Gastroesophageal sphincter (tissue), 4 donors: ENCODE measurements around the gene CTNND2. TPM values are rescaled to one million over a fixed set of nuclear protein-coding genes. Genes with fewer than 3 reads are reported as not detected.

Experiments
- ATAC-seq: fragments of 150-250 bp; one replicate; pipeline ENCODE4 v1.9.1; 2016; ENCODE audit warnings: mild to moderate bottlenecking, moderate library complexity
- H3K27ac ChIP-seq, 4 donors: fragments of 200-600 bp; sonication (generic) in 3 of 4; 1 replicate in 3 of 4; 2 replicates in 1 of 4; pipeline ENCODE4 v1.5.1; 2016 to 2019
- H3K27me3 ChIP-seq: fragments of 200-600 bp; sonication (generic); one replicate; pipeline ENCODE4 v1.5.1; 2019
- H3K36me3 ChIP-seq, 2 donors: fragments of 200-600 bp; sonication (generic); one replicate each; pipeline ENCODE4 v1.5.1; 2019; ENCODE audit warnings: control low read depth in 1 of 2
- H3K4me1 ChIP-seq, 3 donors: fragments of 200-600 bp; sonication (generic); 1 replicate in 2 of 3; 2 replicates in 1 of 3; pipeline ENCODE4 v1.5.1; 2016 to 2019; ENCODE audit warnings: control low read depth in 2 of 3
- H3K4me3 ChIP-seq, 2 donors: fragments of 200-600 bp; sonication (generic); one replicate each; pipeline ENCODE4 v1.5.1; 2019; ENCODE audit warnings: mild to moderate bottlenecking in 1 of 2, moderate library complexity in 1 of 2
- H3K9me3 ChIP-seq, 3 donors: fragments of 200-600 bp; sonication (generic); one replicate each; pipeline ENCODE4 v1.5.1; 2017 to 2019; ENCODE audit warnings: control low read depth in 2 of 3
- EP300 ChIP-seq: sonication (generic); formaldehyde crosslinking; IDR thresholded peaks from one replicate; pipeline ENCODE4 v1.6.1; 2017; ENCODE audit warnings: antibody characterized with exemption, mild to moderate bottlenecking
- POLR2A ChIP-seq, 2 donors: fragments of 450-650 bp; IDR thresholded peaks; one replicate each; pipeline ENCODE4 v1.6.1; 2017; ENCODE audit warnings: antibody characterized with exemption in 2 of 2, mild to moderate bottlenecking in 2 of 2, moderate library complexity in 1 of 2
- POLR2AphosphoS5 ChIP-seq: sonication (generic); formaldehyde crosslinking; IDR thresholded peaks from one replicate; pipeline ENCODE4 v1.6.1; 2017; ENCODE audit warnings: antibody characterized with exemption
- WGBS, 2 donors: methylation state at CpG; one replicate each; pipeline ENCODE4 v1.1.5; 2018; ENCODE audit warnings: low coverage in 1 of 2; 5-methylcytosine and 5-hydroxymethylcytosine counted together
- total RNA-seq, 4 donors: library from RNA; depleted of rRNA; stranded (reverse); fragments of >200 nt; gene quantifications; one replicate each; pipeline ENCODE4 v1.1.0, GENCODE V29; 2016
- TF ChIP-seq, protein P1 (sequence below), 4 experiments: fragments of 200-600 bp in 2 of 4; fragments of 450-650 bp in 2 of 4; sonication (generic) in 1 of 4; IDR thresholded peaks; one replicate each; pipeline ENCODE4 v1.5.1; 2017 to 2019; ENCODE audit warnings: antibody characterized with exemption in 4 of 4, mild to moderate bottlenecking in 2 of 4, moderate library complexity in 2 of 4

The CTNND2 gene
- total RNA-seq, 4 donors from 2014 or later, result 0.40 to 3.1 (median 1.9) TPM

DNA sequence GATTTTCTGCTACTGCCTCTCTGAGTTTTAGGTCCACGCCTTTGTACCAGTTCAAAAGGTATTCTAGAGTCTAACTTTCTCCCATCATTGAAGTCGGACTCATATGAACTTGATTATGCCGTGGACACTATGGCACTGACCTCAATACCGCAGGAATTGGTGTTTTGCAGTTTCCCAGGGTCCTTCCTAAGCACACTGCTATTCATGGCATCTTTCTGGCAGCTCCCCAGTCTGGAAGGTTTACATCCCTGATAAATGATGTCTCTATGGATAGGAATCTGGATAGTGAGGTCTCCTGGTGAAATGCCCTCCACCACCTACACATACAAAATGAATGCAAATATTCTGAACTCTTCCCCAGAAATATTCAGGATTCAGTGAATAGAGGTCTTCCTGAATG, 422.2 kb downstream of the CTNND2 start:
- no peak overlapping the region for H3K4me3 ChIP-seq
- WGBS, 2 donors, result 94 to 95% methylated on average over 4 of the region's 4 CpGs
- H3K27me3 ChIP-seq, result peaks cover 11% of the 10 kb centered on the region
- no peaks in the 10 kb centered on the region for H3K9me3 ChIP-seq
- H3K27ac ChIP-seq, result no peak overlapping the region
- no peaks in the 10 kb centered on the region for H3K4me1 ChIP-seq
- TF ChIP-seq, protein P1, sequence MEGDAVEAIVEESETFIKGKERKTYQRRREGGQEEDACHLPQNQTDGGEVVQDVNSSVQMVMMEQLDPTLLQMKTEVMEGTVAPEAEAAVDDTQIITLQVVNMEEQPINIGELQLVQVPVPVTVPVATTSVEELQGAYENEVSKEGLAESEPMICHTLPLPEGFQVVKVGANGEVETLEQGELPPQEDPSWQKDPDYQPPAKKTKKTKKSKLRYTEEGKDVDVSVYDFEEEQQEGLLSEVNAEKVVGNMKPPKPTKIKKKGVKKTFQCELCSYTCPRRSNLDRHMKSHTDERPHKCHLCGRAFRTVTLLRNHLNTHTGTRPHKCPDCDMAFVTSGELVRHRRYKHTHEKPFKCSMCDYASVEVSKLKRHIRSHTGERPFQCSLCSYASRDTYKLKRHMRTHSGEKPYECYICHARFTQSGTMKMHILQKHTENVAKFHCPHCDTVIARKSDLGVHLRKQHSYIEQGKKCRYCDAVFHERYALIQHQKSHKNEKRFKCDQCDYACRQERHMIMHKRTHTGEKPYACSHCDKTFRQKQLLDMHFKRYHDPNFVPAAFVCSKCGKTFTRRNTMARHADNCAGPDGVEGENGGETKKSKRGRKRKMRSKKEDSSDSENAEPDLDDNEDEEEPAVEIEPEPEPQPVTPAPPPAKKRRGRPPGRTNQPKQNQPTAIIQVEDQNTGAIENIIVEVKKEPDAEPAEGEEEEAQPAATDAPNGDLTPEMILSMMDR (IDR thresholded peaks at IDR 0.05), result no peak
- no peak for TF ChIP-seq POLR2A (IDR thresholded peaks at IDR 0.05)
- no peak for TF ChIP-seq POLR2AphosphoS5
- TF ChIP-seq EP300, result no peak
- ATAC-seq, result no peak
- H3K36me3 ChIP-seq, result no peaks in the 10 kb centered on the region

DNA sequence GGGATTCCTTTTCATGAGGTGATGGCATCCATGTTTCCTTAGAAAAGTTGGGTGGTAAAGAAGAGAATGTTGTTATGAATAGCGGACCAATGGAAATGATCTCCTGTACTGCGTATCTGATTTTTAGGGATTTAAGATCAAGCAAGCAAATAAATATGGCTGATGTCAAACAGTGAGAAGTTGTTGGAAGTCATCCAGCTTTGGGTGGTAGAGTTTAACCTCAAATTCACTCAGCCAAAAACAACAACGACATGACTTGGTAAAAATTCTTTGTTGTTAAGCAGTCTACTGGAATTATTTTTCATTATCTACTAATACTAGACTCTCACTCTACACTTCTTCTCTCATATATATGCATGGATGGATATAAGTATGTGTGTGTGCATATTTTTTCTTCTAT, 426.5 kb downstream of the CTNND2 start:
- ATAC-seq, result no peak
- TF ChIP-seq EP300 (no peak), POLR2AphosphoS5 (no peak), POLR2A (IDR thresholded peaks at IDR 0.05) (no peak)
- TF ChIP-seq, protein P1 (IDR thresholded peaks at IDR 0.05), result no peak
- H3K36me3 ChIP-seq, result no peaks in the 10 kb centered on the region
- H3K4me1 ChIP-seq, result no peaks in the 10 kb centered on the region
- no peak overlapping the region for H3K27ac ChIP-seq
- WGBS, 2 donors, result 81 to 94% methylated on average over 3 of the region's 3 CpGs
- no peaks in the 10 kb centered on the region for H3K9me3 ChIP-seq
- no peaks in the 10 kb centered on the region for H3K27me3 ChIP-seq
- no peak overlapping the region for H3K4me3 ChIP-seq

DNA sequence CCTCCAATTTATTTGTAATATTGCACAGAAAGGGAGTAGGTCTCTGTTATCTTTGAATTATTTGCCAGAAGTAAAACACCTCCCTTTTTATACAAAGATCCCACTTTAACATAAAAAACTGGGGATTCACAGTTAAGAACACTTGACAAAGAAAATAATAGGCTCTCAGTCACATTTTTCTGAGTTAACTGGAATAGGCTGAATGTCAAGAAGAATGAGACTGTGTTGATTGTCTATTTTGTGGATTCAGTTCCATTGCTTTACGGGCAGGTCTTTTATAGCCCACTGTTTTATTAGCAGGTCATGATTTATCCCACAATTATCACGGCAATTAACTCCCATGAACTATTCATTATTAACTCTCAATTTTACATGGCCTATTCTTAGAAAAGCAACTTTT, 427.4 kb downstream of the CTNND2 start:
- no peak overlapping the region for H3K27ac ChIP-seq
- WGBS, 2 donors, result 79 to 85% methylated on average over 2 of the region's 2 CpGs
- no peak overlapping the region for H3K4me3 ChIP-seq
- no peaks in the 10 kb centered on the region for H3K36me3 ChIP-seq
- H3K9me3 ChIP-seq, result no peaks in the 10 kb centered on the region
- no peak for ATAC-seq
- H3K4me1 ChIP-seq, result no peaks in the 10 kb centered on the region
- H3K27me3 ChIP-seq, result no peaks in the 10 kb centered on the region
- TF ChIP-seq, protein P1 (IDR thresholded peaks at IDR 0.05), result no peak
- no peak for TF ChIP-seq POLR2A (IDR thresholded peaks at IDR 0.05)
- no peak for TF ChIP-seq EP300
- TF ChIP-seq POLR2AphosphoS5, result no peak

DNA sequence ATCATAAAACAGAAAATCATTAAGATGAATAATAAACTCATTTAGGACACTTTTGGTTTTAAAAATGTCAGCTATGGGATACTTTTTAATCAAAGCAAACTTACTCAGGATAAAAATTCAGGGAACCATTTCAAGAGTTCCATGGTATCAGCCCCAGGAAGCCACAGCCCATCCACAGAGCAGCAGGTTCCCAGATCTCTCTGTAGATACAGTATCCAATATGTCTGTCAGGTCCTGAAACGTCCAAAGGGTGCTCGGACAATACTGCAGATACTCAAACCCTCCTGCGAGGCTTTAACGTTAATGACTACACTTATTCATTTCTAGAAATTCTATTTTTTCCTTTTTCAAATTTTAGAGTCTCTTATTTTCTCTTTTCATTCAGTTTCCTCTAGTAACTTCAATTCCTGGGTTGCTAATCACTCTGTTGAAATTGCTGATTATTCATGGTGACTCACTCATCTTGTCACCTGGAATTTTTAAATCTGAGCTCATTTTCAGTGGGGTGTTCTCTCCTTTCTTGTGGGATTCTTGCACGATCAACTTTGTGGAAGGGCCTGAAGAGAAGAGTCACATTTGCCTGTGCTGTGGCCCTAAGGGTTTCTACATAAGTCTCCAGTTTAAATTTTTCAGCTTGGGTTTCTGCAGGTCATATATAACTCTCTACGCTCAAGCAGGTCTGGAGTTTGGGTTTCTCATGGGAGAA, 435.8 kb downstream of the CTNND2 start:
- no peak for TF ChIP-seq POLR2AphosphoS5
- no peak for TF ChIP-seq EP300
- TF ChIP-seq POLR2A (IDR thresholded peaks at IDR 0.05), result no peak
- TF ChIP-seq, protein P1 (IDR thresholded peaks at IDR 0.05), result no peak
- 85 to 91% methylated on average over 4 to 6 of the region's 6 CpGs for WGBS, 2 donors
- Histone ChIP-seq H3K4me1 (no peaks in the 10 kb centered on the region), H3K4me3 (no peak overlapping the region), H3K9me3 (no peaks in the 10 kb centered on the region), H3K27ac (no peak overlapping the region), H3K27me3 (no peaks in the 10 kb centered on the region), H3K36me3 (no peaks in the 10 kb centered on the region)
- ATAC-seq, result no peak

DNA sequence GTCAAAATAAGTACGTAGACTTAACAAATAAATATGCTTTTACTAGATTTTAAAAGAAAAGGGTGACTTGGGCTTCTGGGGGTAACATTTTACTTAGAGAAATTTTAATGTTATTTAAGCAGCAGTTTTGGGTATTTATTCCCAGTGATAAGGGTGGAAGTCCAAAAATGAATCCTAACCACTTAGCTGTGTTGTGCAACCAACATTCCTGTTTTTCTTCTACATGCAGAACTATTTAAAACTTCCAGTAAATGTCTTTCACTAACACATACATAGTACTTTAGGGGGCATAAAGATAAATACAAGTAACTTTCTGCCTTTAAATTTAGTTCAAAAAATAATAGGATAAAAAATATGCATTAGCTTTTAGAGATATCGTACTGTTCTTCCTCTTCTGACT, 436.7 kb downstream of the CTNND2 start:
- H3K36me3 ChIP-seq, result no peaks in the 10 kb centered on the region
- ATAC-seq, result no peak
- TF ChIP-seq EP300 (no peak), POLR2A (IDR thresholded peaks at IDR 0.05) (no peak), POLR2AphosphoS5 (no peak)
- TF ChIP-seq, protein P1 (IDR thresholded peaks at IDR 0.05), result no peak
- H3K27me3 ChIP-seq, result no peaks in the 10 kb centered on the region
- H3K4me1 ChIP-seq, result no peaks in the 10 kb centered on the region
- WGBS, 2 donors, result 73 to 77% methylated on average over 2 of the region's 2 CpGs
- no peaks in the 10 kb centered on the region for H3K9me3 ChIP-seq
- H3K27ac ChIP-seq, result no peak overlapping the region
- no peak overlapping the region for H3K4me3 ChIP-seq
